Endothelial cell of umbilical vein (primary cell): ENCODE measurements around the gene GLRX5. TPM values are rescaled to one million over a fixed set of nuclear protein-coding genes. Genes with fewer than 3 reads are reported as not detected.

Experiments
- BruUV-seq: library from RNA; stranded (reverse); fragments of 400-500 nt; replicated peaks from 2 replicates; lab custom pipeline; 2021; lab: Mats Ljungman, UMichigan
- CTCF ChIA-PET: fragments of 300-600, 350-600 bp; sonication (Branson Sonifier 250); formaldehyde crosslinking; loops from one replicate; lab custom pipeline; 2021; ENCODE audit warnings: antibody characterized with exemption, inconsistent platforms; lab: Charles Lee
- POLR2A ChIA-PET: fragments of 300-600, 350-600 bp; sonication (Branson Sonifier 250); formaldehyde crosslinking; loops from one replicate; lab custom pipeline; 2021; ENCODE audit warnings: antibody characterized with exemption, inconsistent platforms; lab: Charles Lee
- DNase-seq: peaks from one replicate; pipeline ENCODE4 v3.0.0-alpha.2; 2011; ENCODE audit warnings: low read depth, low spot score
- FAIRE-seq: peaks from 2 replicates; lab custom pipeline; 2011; peaks lifted over from hg19 to GRCh38; lab: Jason Lieb, UNC
- H2AFZ ChIP-seq: 2 replicates; pipeline ENCODE4 v1.6.0; 2012; ENCODE audit warnings: low read depth, low read length, control low read depth, inconsistent platforms
- H3K27ac ChIP-seq: 2 replicates; pipeline ENCODE4 v1.5.1; 2011; ENCODE audit warnings: low read depth, mild to moderate bottlenecking, control low read depth, low read length, moderate library complexity; ENCODE audit not compliant: insufficient read depth
- H3K27me3 ChIP-seq, 2 experiments: 2 replicates each; pipeline versions ENCODE4 v1.6.0 to v1.6.1; 2011; ENCODE audit warnings: low read length in 2 of 2, mixed read lengths in 1 of 2; ENCODE audit not compliant: control insufficient read depth in 2 of 2, insufficient read depth in 2 of 2
- H3K36me3 ChIP-seq, 2 experiments: 2 replicates in 1 of 2; 3 replicates in 1 of 2; pipeline ENCODE4 v1.5.1; 2011; ENCODE audit warnings: low read length in 2 of 2, mild to moderate bottlenecking in 1 of 2, moderate library complexity in 1 of 2; ENCODE audit not compliant: control insufficient read depth in 2 of 2, insufficient read depth in 2 of 2; ENCODE audit errors: extremely low read depth in 1 of 2
- H3K4me1 ChIP-seq: 3 replicates; pipeline ENCODE4 v1.5.1; 2011; ENCODE audit warnings: mild to moderate bottlenecking, low read length; ENCODE audit not compliant: control insufficient read depth, insufficient read depth; ENCODE audit errors: extremely low read depth
- H3K4me2 ChIP-seq: 2 replicates; pipeline ENCODE4 v1.6.1; 2011; ENCODE audit warnings: low read length, control low read depth, mixed read lengths; ENCODE audit not compliant: insufficient read depth
- H3K4me3 ChIP-seq, 3 experiments: fragments of 200-600 bp in 1 of 3; sonication (generic), shearing (Covaris generic) in 1 of 3; replicated peaks in 1 of 3; 2 replicates each; pipeline ENCODE4 v1.5.1; 2011 to 2016; ENCODE audit warnings: control low read depth in 3 of 3, low read length in 3 of 3, mild to moderate bottlenecking in 2 of 3, inconsistent platforms in 1 of 3, low read depth in 1 of 3, moderate library complexity in 1 of 3; ENCODE audit not compliant: insufficient read depth in 1 of 3
- H3K79me2 ChIP-seq: 2 replicates; pipeline ENCODE4 v1.6.0; 2012; ENCODE audit warnings: low read length, inconsistent platforms; ENCODE audit not compliant: control insufficient read depth, insufficient read depth
- H3K9ac ChIP-seq: replicated peaks from 2 replicates; pipeline ENCODE3; 2011; ENCODE audit warnings: low read length, control low read depth; ENCODE audit not compliant: insufficient read depth; ENCODE audit errors: extremely low read depth
- H3K9me1 ChIP-seq: replicated peaks from 3 replicates; pipeline ENCODE4 v1.6.0; 2011; ENCODE audit warnings: mild to moderate bottlenecking, low read length; ENCODE audit not compliant: control insufficient read depth, insufficient read depth; ENCODE audit errors: extremely low read depth
- H3K9me3 ChIP-seq: replicated peaks from 2 replicates; pipeline ENCODE4 v1.5.1; 2012; ENCODE audit warnings: low read length, inconsistent platforms; ENCODE audit not compliant: control insufficient read depth, insufficient read depth
- H4K20me1 ChIP-seq: replicated peaks from 2 replicates; pipeline ENCODE3; 2011; ENCODE audit warnings: mild to moderate bottlenecking, low read length; ENCODE audit not compliant: control insufficient read depth, insufficient read depth; ENCODE audit errors: extremely low read depth
- EZH2 ChIP-seq: IDR thresholded peaks from 2 replicates; pipeline ENCODE4 v1.6.1; 2012; ENCODE audit warnings: borderline replicate concordance, low read depth, mild to moderate bottlenecking, moderate library complexity, low read length, inconsistent platforms; ENCODE audit not compliant: severe bottlenecking
- FOS ChIP-seq: IDR thresholded peaks from 2 replicates; pipeline ENCODE4 v1.6.1; 2011; ENCODE audit warnings: mild to moderate bottlenecking, low read length, moderate library complexity, borderline replicate concordance; ENCODE audit not compliant: insufficient read depth
- GATA2 ChIP-seq: IDR thresholded peaks from 2 replicates; pipeline ENCODE4 v1.7.0; 2011; ENCODE audit warnings: low read depth, mild to moderate bottlenecking, moderate library complexity, mixed read lengths, low read length; ENCODE audit not compliant: insufficient read length, insufficient read depth
- JUN ChIP-seq: IDR thresholded peaks from 2 replicates; pipeline ENCODE4 v1.6.1; 2011; ENCODE audit warnings: borderline replicate concordance, low read depth; ENCODE audit not compliant: insufficient read length, insufficient read depth
- MYC ChIP-seq: IDR thresholded peaks from one replicate; pipeline ENCODE4 v1.6.1; 2011; ENCODE audit warnings: mild to moderate bottlenecking, low read depth, low read length
- POLR2A ChIP-seq: IDR thresholded peaks from 2 replicates; pipeline ENCODE4 v1.6.1; 2012; ENCODE audit warnings: low read depth, mild to moderate bottlenecking, control low read depth, low read length
- POLR2AphosphoS5 ChIP-seq: IDR thresholded peaks from 2 replicates; pipeline ENCODE4 v1.6.1; 2012; ENCODE audit warnings: low read depth, mild to moderate bottlenecking, control low read depth, low read length, moderate library complexity; ENCODE audit not compliant: insufficient read depth
- dilution Hi-C: fragments of 300-500 bp; cut with MboI; formaldehyde crosslinking; loops from one replicate; pipeline ENCODE4 v1.15.0; 2019; ENCODE audit warnings: low sequenced_read_pairs; ENCODE audit not compliant: extremely low pct_ligation_motif_present
- intact Hi-C: fragments of 100-400 bp; cut with micrococcal nuclease; formaldehyde crosslinking; loops from one replicate; pipeline ENCODE4 v1.10.0; 2022
- polyA plus RNA-seq, 4 experiments: library from polyadenylated mRNA; depleted of rRNA in 3 of 4; stranded (reverse) in 3 of 4; unstranded in 1 of 4; fragments of >200 nt; gene quantifications; 2 replicates each; pipeline versions ENCODE4 v1.2.1 to v1.2.3, GENCODE V29; 2011 to 2012; ENCODE audit warnings: missing spikeins in 1 of 4
- total RNA-seq: library from RNA; stranded (reverse); gene quantifications from 2 replicates; pipeline ENCODE4 v1.2.3, GENCODE V29; 2021
- TF ChIP-seq, protein P1 (sequence below): IDR thresholded peaks from 2 replicates; pipeline ENCODE4 v1.6.1; 2011; ENCODE audit not compliant: insufficient read depth, insufficient read length
- TF ChIP-seq, protein P2 (sequence below), 2 donors: IDR thresholded peaks; 1 replicate in 1 of 2; 2 replicates in 1 of 2; pipeline ENCODE4 v1.5.1; 2011; ENCODE audit warnings: low read length in 2 of 2, mild to moderate bottlenecking in 2 of 2, moderate library complexity in 2 of 2, control low read depth in 1 of 2, inconsistent platforms in 1 of 2, low read depth in 1 of 2; ENCODE audit not compliant: insufficient read depth in 1 of 2; ENCODE audit errors: extremely low read depth in 1 of 2

The GLRX5 gene
- total and polyA plus RNA-seq, 2 donors (not counting 3 experiments of a cell fraction or from before 2014, with no cell fraction given): 42.6 to 52.0 TPM

DNA sequence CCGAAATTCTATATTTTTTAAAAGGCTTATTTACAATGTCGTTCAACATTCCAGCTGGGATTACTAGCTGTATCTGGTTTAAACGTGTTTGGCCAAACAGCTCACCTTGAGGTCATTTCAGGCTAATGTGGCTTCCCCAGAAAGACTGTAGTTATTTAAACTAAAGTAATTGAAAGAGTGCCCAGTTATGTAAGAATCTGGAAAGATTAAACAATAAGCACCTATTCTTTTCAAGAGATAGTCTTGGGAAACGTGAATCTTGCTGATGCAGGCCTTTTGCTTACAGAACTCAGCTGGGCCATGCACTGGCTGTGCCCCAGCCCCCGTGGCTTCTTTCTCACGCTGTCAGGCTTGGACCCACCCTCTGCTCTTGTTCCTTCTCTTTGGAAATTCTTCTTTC lies 24.4 kb downstream of the GLRX5 start:
- H4K20me1 ChIP-seq: no peaks in the 10 kb centered on the region
- H3K27me3 ChIP-seq: no peaks in the 10 kb centered on the region
- no peaks in the 10 kb centered on the region for H3K79me2 ChIP-seq
- BruUV-seq: no TSS peak
- POLR2A ChIA-PET: no interaction called here
- no peaks in the 10 kb centered on the region for H3K9me1 ChIP-seq
- no peaks in the 10 kb centered on the region for H3K9me3 ChIP-seq
- no peak overlapping the region for H2AFZ ChIP-seq
- no peak overlapping the region for H3K9ac ChIP-seq
- no peak overlapping the region for H3K4me3 ChIP-seq
- TF ChIP-seq, protein P1, sequence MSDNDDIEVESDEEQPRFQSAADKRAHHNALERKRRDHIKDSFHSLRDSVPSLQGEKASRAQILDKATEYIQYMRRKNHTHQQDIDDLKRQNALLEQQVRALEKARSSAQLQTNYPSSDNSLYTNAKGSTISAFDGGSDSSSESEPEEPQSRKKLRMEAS: no peak
- TF ChIP-seq POLR2A: no peak
- no peak for TF ChIP-seq JUN
- TF ChIP-seq EZH2: no peak
- TF ChIP-seq, protein P2, sequence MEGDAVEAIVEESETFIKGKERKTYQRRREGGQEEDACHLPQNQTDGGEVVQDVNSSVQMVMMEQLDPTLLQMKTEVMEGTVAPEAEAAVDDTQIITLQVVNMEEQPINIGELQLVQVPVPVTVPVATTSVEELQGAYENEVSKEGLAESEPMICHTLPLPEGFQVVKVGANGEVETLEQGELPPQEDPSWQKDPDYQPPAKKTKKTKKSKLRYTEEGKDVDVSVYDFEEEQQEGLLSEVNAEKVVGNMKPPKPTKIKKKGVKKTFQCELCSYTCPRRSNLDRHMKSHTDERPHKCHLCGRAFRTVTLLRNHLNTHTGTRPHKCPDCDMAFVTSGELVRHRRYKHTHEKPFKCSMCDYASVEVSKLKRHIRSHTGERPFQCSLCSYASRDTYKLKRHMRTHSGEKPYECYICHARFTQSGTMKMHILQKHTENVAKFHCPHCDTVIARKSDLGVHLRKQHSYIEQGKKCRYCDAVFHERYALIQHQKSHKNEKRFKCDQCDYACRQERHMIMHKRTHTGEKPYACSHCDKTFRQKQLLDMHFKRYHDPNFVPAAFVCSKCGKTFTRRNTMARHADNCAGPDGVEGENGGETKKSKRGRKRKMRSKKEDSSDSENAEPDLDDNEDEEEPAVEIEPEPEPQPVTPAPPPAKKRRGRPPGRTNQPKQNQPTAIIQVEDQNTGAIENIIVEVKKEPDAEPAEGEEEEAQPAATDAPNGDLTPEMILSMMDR (IDR thresholded peaks at IDR 0.05; ENCODE audit: extremely low read depth in 1 of 2, insufficient read depth in 1 of 2, low read depth in 1 of 2, low read length in 2 of 2): no peak
- TF ChIP-seq MYC: no peak
- TF ChIP-seq FOS: no peak
- no peak for TF ChIP-seq POLR2AphosphoS5
- TF ChIP-seq GATA2: no peak
- CTCF ChIA-PET: interaction anchor here (0.6 to 9.1 kb wide), 11 partner anchors 22 to 1182 kb away, joined by 3 to 104 read pairs (median 12); no protein-coding TSS in a partner anchor
- H3K27ac ChIP-seq: no peak overlapping the region
- H3K36me3 ChIP-seq: no peaks in the 10 kb centered on the region
- no peaks in the 10 kb centered on the region for H3K4me1 ChIP-seq
- DNase-seq (no peak), FAIRE-seq (no peak)
- intact Hi-C loops: no loop called here
- no peak overlapping the region for H3K4me2 ChIP-seq
- dilution Hi-C loops: no loop called here
